ENCODE data around the gene TSC22D4. TPM values are rescaled to one million over a fixed set of nuclear protein-coding genes. Genes with fewer than 3 reads are reported as not detected.
A peak's percentile ranks its signal among the peaks of the same experiment; 100 is the strongest.

Gene TSC22D4
- total RNA-seq, 1 donor from 2014 or later, result 53.4 TPM

GRCh38 chr7:100488333-100489095 is 9.5 kb upstream of the TSC22D4 start:
- Histone ChIP-seq H3K79me2 (ENCODE audit: insufficient read depth, low read length) (no peaks in the 10 kb centered on the region), H3K9ac (ENCODE audit: low read length) (no peak overlapping the region), H3K4me3 (ENCODE audit: insufficient read depth, low read depth, low read length) (no peak overlapping the region), H3K36me3 (ENCODE audit: insufficient read depth, low read length) (no peaks in the 10 kb centered on the region), H3K4me1 (ENCODE audit: insufficient read depth, low read length) (peaks cover 2% of the 10 kb centered on the region), H4K20me1 (ENCODE audit: insufficient read depth, low read length) (no peaks in the 10 kb centered on the region), H3K4me2 (ENCODE audit: low read length) (no peak overlapping the region), H3K27ac (ENCODE audit: low read depth, low read length) (no peak overlapping the region), H2AFZ (ENCODE audit: low read depth, low read length) (no peak overlapping the region), H3K9me3 (ENCODE audit: insufficient read depth, low read depth, low read length) (no peaks in the 10 kb centered on the region), H3K27me3 (ENCODE audit: insufficient read depth, low read length) (peaks cover 2% of the 10 kb centered on the region)
- Mint-ChIP-seq H3K27me3 (ENCODE audit: low read depth, unreplicated experiment) (peaks cover 14% of the 10 kb centered on the region), H3K4me1 (ENCODE audit: low read depth, unreplicated experiment) (peaks cover 8% of the 10 kb centered on the region), H3K4me3 (ENCODE audit: unreplicated experiment) (no peak overlapping the region), H3K36me3 (ENCODE audit: low read depth, unreplicated experiment) (peaks cover 8% of the 10 kb centered on the region), H3K9me3 (ENCODE audit: unreplicated experiment) (no peaks in the 10 kb centered on the region), H3K27ac (ENCODE audit: unreplicated experiment) (no peak overlapping the region)
- TF ChIP-seq CTCF (IDR thresholded peaks at IDR 0.05; ENCODE audit: insufficient read depth, low read depth, low read length) (no peak), EZH2 (IDR thresholded peaks at IDR 0.05; ENCODE audit: insufficient read depth, low read length) (no peak)
- DNase-seq (ENCODE audit: low read depth), result no peak
- no peak for FAIRE-seq

- Histone ChIP-seq H3K9ac (ENCODE audit: low read length) (no peak overlapping the region), H3K9me3 (ENCODE audit: insufficient read depth, low read depth, low read length) (no peaks in the 10 kb centered on the region), H3K4me3 (ENCODE audit: insufficient read depth, low read depth, low read length) (no peak overlapping the region), H2AFZ (ENCODE audit: low read depth, low read length) (no peak overlapping the region), H4K20me1 (ENCODE audit: insufficient read depth, low read length) (no peaks in the 10 kb centered on the region), H3K27ac (ENCODE audit: low read depth, low read length) (no peak overlapping the region), H3K4me1 (ENCODE audit: insufficient read depth, low read length) (peaks cover 7% of the 10 kb centered on the region), H3K4me2 (ENCODE audit: low read length) (peak overlapping the region; percentile 41), H3K36me3 (ENCODE audit: insufficient read depth, low read length) (no peaks in the 10 kb centered on the region), H3K27me3 (ENCODE audit: insufficient read depth, low read length) (no peaks in the 10 kb centered on the region), H3K79me2 (ENCODE audit: insufficient read depth, low read length) (no peaks in the 10 kb centered on the region)
- Mint-ChIP-seq H3K4me3 (ENCODE audit: unreplicated experiment) (no peak overlapping the region), H3K27ac (ENCODE audit: unreplicated experiment) (no peak overlapping the region), H3K9me3 (ENCODE audit: unreplicated experiment) (no peaks in the 10 kb centered on the region), H3K27me3 (ENCODE audit: low read depth, unreplicated experiment) (peaks cover under 1% of the 10 kb centered on the region), H3K4me1 (ENCODE audit: low read depth, unreplicated experiment) (peaks cover 8% of the 10 kb centered on the region), H3K36me3 (ENCODE audit: low read depth, unreplicated experiment) (peaks cover 6% of the 10 kb centered on the region)
- FAIRE-seq (no peak), DNase-seq (ENCODE audit: low read depth) (peak; percentile 27)
- TF ChIP-seq EZH2 (IDR thresholded peaks at IDR 0.05; ENCODE audit: insufficient read depth, low read length), result no peak
- TF ChIP-seq CTCF (IDR thresholded peaks at IDR 0.05; ENCODE audit: insufficient read depth, low read depth, low read length), result no peak
Measured at GRCh38 chr7:100486753-100487446, 7.9 kb upstream of the TSC22D4 start.
